Loucy (cell line): ENCODE measurements around the gene KLHL21.

ENCODE experiments used
- H2AFZ ChIP-seq: fragments of 200-600 bp; sonication (generic); 2 replicates; pipeline ENCODE4 v1.6.0; 2016; ENCODE audit warnings: antibody characterized with exemption, mild to moderate bottlenecking, low read length, moderate library complexity
- H3F3A ChIP-seq: fragments of 200-600 bp; 2 replicates; pipeline ENCODE4 v1.6.0; 2016; ENCODE audit warnings: antibody characterized with exemption, low read depth, mild to moderate bottlenecking
- H3K27me3 ChIP-seq: fragments of 200-600 bp; sonication (generic); 2 replicates; pipeline ENCODE4 v1.6.1; 2014; ENCODE audit warnings: low read length, mild to moderate bottlenecking; ENCODE audit not compliant: insufficient read depth, poor library complexity, severe bottlenecking
- H3K36me3 ChIP-seq: fragments of 200-600 bp; sonication (generic); 2 replicates; pipeline ENCODE4 v1.6.1; 2016; ENCODE audit warnings: low read length; ENCODE audit not compliant: insufficient read depth
- H3K4me1 ChIP-seq: fragments of 200-600 bp; sonication (generic); 2 replicates; pipeline ENCODE4 v1.5.1; 2014; ENCODE audit warnings: low read length, mild to moderate bottlenecking; ENCODE audit not compliant: insufficient read depth, poor library complexity, severe bottlenecking
- H3K4me2 ChIP-seq: fragments of 200-600 bp; sonication (generic); 2 replicates; pipeline ENCODE4 v1.6.0; 2014; ENCODE audit warnings: antibody characterized with exemption, low read length, low read depth, mild to moderate bottlenecking; ENCODE audit not compliant: poor library complexity, severe bottlenecking
- H3K4me3 ChIP-seq: fragments of 200-600 bp; sonication (generic); 2 replicates; pipeline ENCODE4 v1.5.1; 2014; ENCODE audit warnings: low read length, mild to moderate bottlenecking, mixed read lengths; ENCODE audit not compliant: poor library complexity, severe bottlenecking
- H3K79me2 ChIP-seq: fragments of 200-600 bp; sonication (generic); 2 replicates; pipeline ENCODE4 v1.6.1; 2014; ENCODE audit warnings: low read length; ENCODE audit not compliant: insufficient read depth
- H3K9ac ChIP-seq: fragments of 200-600 bp; sonication (generic); 2 replicates; pipeline ENCODE4 v1.6.0; 2014; ENCODE audit warnings: mild to moderate bottlenecking, low read depth, low read length, moderate library complexity; ENCODE audit not compliant: poor library complexity, severe bottlenecking
- H3K9me2 ChIP-seq: fragments of 200-600 bp; sonication (generic); replicated peaks from 2 replicates; pipeline ENCODE4 v1.6.1; 2016; ENCODE audit warnings: low read depth, low read length, mixed read lengths
- H3K9me3 ChIP-seq: fragments of 200-600 bp; sonication (generic); 2 replicates; pipeline ENCODE4 v1.6.1; 2014; ENCODE audit warnings: mild to moderate bottlenecking, antibody characterized with exemption, low read length, low read depth; ENCODE audit not compliant: insufficient read depth
- H4K20me1 ChIP-seq: fragments of 200-600 bp; sonication (generic); 2 replicates; pipeline ENCODE4 v1.6.0; 2014; ENCODE audit warnings: antibody characterized with exemption, low read length, mild to moderate bottlenecking; ENCODE audit not compliant: insufficient read depth, poor library complexity, severe bottlenecking
- EZH2phosphoT487 ChIP-seq: fragments of 200-600 bp; IDR thresholded peaks from 2 replicates; pipeline ENCODE4 v1.6.1; 2018; ENCODE audit warnings: antibody characterized with exemption, mild to moderate bottlenecking, moderate library complexity, borderline replicate concordance
- TF ChIP-seq, protein P1 (sequence below): fragments of 200-600 bp; sonication (generic); conservative IDR thresholded peaks from 2 replicates; pipeline ENCODE4 v1.5.1; 2014; ENCODE audit warnings: mild to moderate bottlenecking, antibody characterized with exemption, low read length

The KLHL21 gene

GRCh38 chr1:6596351-6596750, 6.3 kb downstream of the KLHL21 start:
- Histone ChIP-seq H3K9me2 (no peaks in the 10 kb centered on the region), H3K9me3 (no peaks in the 10 kb centered on the region), H3K4me1 (peaks cover 28% of the 10 kb centered on the region), H3K4me3 (no peak overlapping the region), H3K27me3 (no peaks in the 10 kb centered on the region), H3K4me2 (peak overlapping the region; percentile 41), H3K36me3 (peaks cover 57% of the 10 kb centered on the region; the same call in 1 of the 2 replicates), H3K9ac (no peak overlapping the region), H3K79me2 (peaks cover 57% of the 10 kb centered on the region), H3F3A (no peaks in the 10 kb centered on the region), H2AFZ (no peak overlapping the region), H4K20me1 (peaks cover 38% of the 10 kb centered on the region)
- TF ChIP-seq, protein P1, sequence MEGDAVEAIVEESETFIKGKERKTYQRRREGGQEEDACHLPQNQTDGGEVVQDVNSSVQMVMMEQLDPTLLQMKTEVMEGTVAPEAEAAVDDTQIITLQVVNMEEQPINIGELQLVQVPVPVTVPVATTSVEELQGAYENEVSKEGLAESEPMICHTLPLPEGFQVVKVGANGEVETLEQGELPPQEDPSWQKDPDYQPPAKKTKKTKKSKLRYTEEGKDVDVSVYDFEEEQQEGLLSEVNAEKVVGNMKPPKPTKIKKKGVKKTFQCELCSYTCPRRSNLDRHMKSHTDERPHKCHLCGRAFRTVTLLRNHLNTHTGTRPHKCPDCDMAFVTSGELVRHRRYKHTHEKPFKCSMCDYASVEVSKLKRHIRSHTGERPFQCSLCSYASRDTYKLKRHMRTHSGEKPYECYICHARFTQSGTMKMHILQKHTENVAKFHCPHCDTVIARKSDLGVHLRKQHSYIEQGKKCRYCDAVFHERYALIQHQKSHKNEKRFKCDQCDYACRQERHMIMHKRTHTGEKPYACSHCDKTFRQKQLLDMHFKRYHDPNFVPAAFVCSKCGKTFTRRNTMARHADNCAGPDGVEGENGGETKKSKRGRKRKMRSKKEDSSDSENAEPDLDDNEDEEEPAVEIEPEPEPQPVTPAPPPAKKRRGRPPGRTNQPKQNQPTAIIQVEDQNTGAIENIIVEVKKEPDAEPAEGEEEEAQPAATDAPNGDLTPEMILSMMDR, result no peak
- TF ChIP-seq EZH2phosphoT487, result no peak

- TF ChIP-seq EZH2phosphoT487, result no peak
- TF ChIP-seq, protein P1, result no peak
These were observed 7.5 kb downstream of the KLHL21 start for GRCh38 chr1:6594977-6595740.

GRCh38 chr1:6593810-6594209, 8.9 kb downstream of the KLHL21 start:
- no peak overlapping the region for H2AFZ ChIP-seq
- H3K9me2 ChIP-seq, result no peaks in the 10 kb centered on the region
- H3F3A ChIP-seq, result no peaks in the 10 kb centered on the region
- H3K9me3 ChIP-seq, result no peaks in the 10 kb centered on the region
- peaks cover 33% of the 10 kb centered on the region for H3K79me2 ChIP-seq
- peaks cover 22% of the 10 kb centered on the region for H4K20me1 ChIP-seq
- TF ChIP-seq, protein P1, result no peak
- TF ChIP-seq EZH2phosphoT487, result no peak
- no peaks in the 10 kb centered on the region for H3K27me3 ChIP-seq
- no peak overlapping the region for H3K4me2 ChIP-seq
- no peak overlapping the region for H3K4me3 ChIP-seq
- no peak overlapping the region for H3K9ac ChIP-seq
- H3K36me3 ChIP-seq, result peaks cover 70% of the 10 kb centered on the region; the same call in 1 of the 2 replicates
- peaks cover 12% of the 10 kb centered on the region for H3K4me1 ChIP-seq

More at GRCh38 chr1:6594977-6595740, 7.5 kb downstream of the KLHL21 start:
- H2AFZ ChIP-seq, result no peak overlapping the region
- no peak overlapping the region for H3K4me3 ChIP-seq
- H3K9me2 ChIP-seq, result no peaks in the 10 kb centered on the region
- H3K9me3 ChIP-seq, result no peaks in the 10 kb centered on the region
- peaks cover 21% of the 10 kb centered on the region for H3K4me1 ChIP-seq
- no peak overlapping the region for H3K4me2 ChIP-seq
- no peaks in the 10 kb centered on the region for H3F3A ChIP-seq
- H3K36me3 ChIP-seq, result peaks cover 59% of the 10 kb centered on the region; the same call in 1 of the 2 replicates
- no peaks in the 10 kb centered on the region for H3K27me3 ChIP-seq
- no peak overlapping the region for H3K9ac ChIP-seq
- peaks cover 31% of the 10 kb centered on the region for H4K20me1 ChIP-seq
- peaks cover 45% of the 10 kb centered on the region for H3K79me2 ChIP-seq
